B cell (primary cell): ENCODE results near the gene PRR16. TPM values are rescaled to one million over a fixed set of nuclear protein-coding genes. Genes with fewer than 3 reads are reported as not detected.

Source experiments
- ATAC-seq: fragments of 200-7000 bp; cut with Tn5 transposase; one replicate; pipeline ENCODE4 v1.10.0; 2021; ENCODE audit warnings: low read depth, mild to moderate bottlenecking, moderate number of reproducible peaks, moderate library complexity
- CTCF ChIA-PET: fragments of 350-600 bp; sonication (Branson Sonifier 250); formaldehyde crosslinking; loops from one replicate; lab custom pipeline; 2021; ENCODE audit warnings: antibody characterized with exemption, inconsistent platforms; lab: Charles Lee
- POLR2A ChIA-PET: fragments of 350-600 bp; sonication (Branson Sonifier 250); formaldehyde crosslinking; loops from one replicate; lab custom pipeline; 2021; ENCODE audit warnings: antibody characterized with exemption; lab: Charles Lee
- DNase-seq: peaks from one replicate; pipeline ENCODE4 v3.0.0; 2013
- H2AFZ ChIP-seq: 2 replicates; pipeline ENCODE4 v1.6.1; 2012; ENCODE audit warnings: mild to moderate bottlenecking, low read depth, low read length; ENCODE audit not compliant: insufficient read depth, poor library complexity, severe bottlenecking
- H3K27ac ChIP-seq, 2 donors: 1 replicate in 1 of 2; 2 replicates in 1 of 2; pipeline ENCODE4 v1.5.1; 2012 to 2013; ENCODE audit warnings: low read length in 2 of 2, mild to moderate bottlenecking in 2 of 2, moderate library complexity in 1 of 2
- H3K27me3 ChIP-seq, 4 experiments: fragments of 200-600 bp in 1 of 4; sonication (generic) in 1 of 4; replicated peaks in 1 of 4; 1 replicate in 2 of 4; 2 replicates in 2 of 4; pipeline versions ENCODE4 v1.6.1 to v1.7.0; 2013 to 2016; ENCODE audit warnings: low read length in 3 of 4, mild to moderate bottlenecking in 2 of 4, mixed read lengths in 1 of 4, moderate library complexity in 1 of 4; ENCODE audit not compliant: insufficient read depth in 4 of 4, control insufficient read depth in 3 of 4; ENCODE audit errors: control extremely low read depth in 1 of 4
- H3K36me3 ChIP-seq, 2 experiments: replicated peaks in 1 of 2; 1 replicate in 1 of 2; 2 replicates in 1 of 2; pipeline versions ENCODE4 v1.6.1 to v1.7.1; 2013; ENCODE audit warnings: low read length in 1 of 2; ENCODE audit not compliant: insufficient read depth in 2 of 2, control insufficient read depth in 1 of 2; ENCODE audit errors: control extremely low read depth in 1 of 2, extremely low read depth in 1 of 2
- H3K4me1 ChIP-seq, 2 donors: fragments of 200-600 bp in 1 of 2; sonication (generic) in 1 of 2; 1 replicate in 1 of 2; 2 replicates in 1 of 2; pipeline versions ENCODE4 v1.5.1 to v1.6.1; 2013 to 2017; ENCODE audit warnings: low read length in 2 of 2; ENCODE audit not compliant: control insufficient read depth in 2 of 2, insufficient read depth in 2 of 2
- H3K4me2 ChIP-seq: replicated peaks from 2 replicates; pipeline ENCODE3; 2012; ENCODE audit warnings: mild to moderate bottlenecking, low read depth, low read length; ENCODE audit not compliant: poor library complexity, severe bottlenecking
- H3K4me3 ChIP-seq, 5 experiments: fragments of 200-600 bp in 1 of 5; sonication (generic) in 1 of 5; 1 replicate in 3 of 5; 2 replicates in 2 of 5; pipeline versions ENCODE4 v1.5.1 to v1.7.0; 2011 to 2016; ENCODE audit warnings: low read length in 4 of 5, mild to moderate bottlenecking in 4 of 5, low read depth in 2 of 5, control low read depth in 1 of 5, moderate library complexity in 1 of 5; ENCODE audit not compliant: insufficient read depth in 1 of 5; ENCODE audit errors: control extremely low read depth in 1 of 5, extremely low read depth in 1 of 5
- H3K79me2 ChIP-seq: fragments of 200-600 bp; sonication (generic); one replicate; pipeline ENCODE4 v1.6.0; 2016; ENCODE audit warnings: low read length; ENCODE audit not compliant: control insufficient read depth, insufficient read depth
- H3K9ac ChIP-seq: fragments of 200-600 bp; sonication (generic); 2 replicates; pipeline ENCODE4 v1.6.1; 2017; ENCODE audit warnings: mild to moderate bottlenecking, low read length, moderate library complexity
- H3K9me3 ChIP-seq, 3 donors: one replicate each; pipeline versions ENCODE4 v1.6.1 to v1.7.1; 2013; ENCODE audit warnings: low read length in 2 of 3; ENCODE audit not compliant: control insufficient read depth in 2 of 3, insufficient read depth in 1 of 3; ENCODE audit errors: control extremely low read depth in 1 of 3
- H4K20me1 ChIP-seq: 2 replicates; pipeline ENCODE4 v1.6.0; 2012; ENCODE audit warnings: mild to moderate bottlenecking, low read length; ENCODE audit not compliant: insufficient read depth, control insufficient read depth, poor library complexity, severe bottlenecking
- H3K27ac Mint-ChIP-seq: one replicate; pipeline ENCODE4 v1.8.0; 2021; ENCODE audit warnings: mixed read lengths
- H3K27me3 Mint-ChIP-seq: one replicate; pipeline ENCODE4 v1.8.0; 2021; ENCODE audit warnings: mixed read lengths
- H3K4me1 Mint-ChIP-seq: one replicate; pipeline ENCODE4 v1.8.0; 2021; ENCODE audit warnings: mixed read lengths
- H3K4me3 Mint-ChIP-seq: one replicate; pipeline ENCODE4 v1.8.0; 2021; ENCODE audit warnings: mixed read lengths
- H3K9me3 Mint-ChIP-seq: one replicate; pipeline ENCODE4 v1.8.0; 2022; ENCODE audit warnings: mixed read lengths; ENCODE audit not compliant: insufficient read depth
- CTCF ChIP-seq: fragments of 200-600 bp; IDR thresholded peaks from one replicate; pipeline ENCODE4 v1.8.0; 2022; ENCODE audit warnings: antibody characterized with exemption, mild to moderate bottlenecking
- EZH2 ChIP-seq: IDR thresholded peaks from 2 replicates; pipeline ENCODE4 v1.6.1; 2012; ENCODE audit warnings: borderline replicate concordance, low read depth, mild to moderate bottlenecking, moderate library complexity, low read length; ENCODE audit not compliant: insufficient read depth, poor library complexity, severe bottlenecking
- WGBS: methylation state at CpG from one replicate; pipeline ENCODE4 v1.1.5; 2013; ENCODE audit warnings: missing lambda C conversion rate; ENCODE audit not compliant: insufficient coverage; 5-methylcytosine and 5-hydroxymethylcytosine counted together
- intact Hi-C: fragments of 100-400 bp; cut with micrococcal nuclease; formaldehyde crosslinking; loops from one replicate; pipeline ENCODE4 v1.10.0; 2022
- polyA plus RNA-seq: library from polyadenylated mRNA; depleted of rRNA; stranded (reverse); fragments of >200 nt; gene quantifications from 2 replicates; pipeline ENCODE4 v1.2.3, GENCODE V29; 2012
- total RNA-seq, 2 donors: library from RNA; stranded (reverse); fragments of 120-200 nt in 1 of 2; gene quantifications; 1 replicate in 1 of 2; 2 replicates in 1 of 2; pipeline versions ENCODE4 v1.2.3 to v1.2.4, GENCODE V29; 2013 to 2022

PRR16 gene
- total and polyA plus RNA-seq, 2 donors (not counting 1 experiment from before 2014, with no cell fraction given) = 0.16 TPM; not detected in 1

DNA sequence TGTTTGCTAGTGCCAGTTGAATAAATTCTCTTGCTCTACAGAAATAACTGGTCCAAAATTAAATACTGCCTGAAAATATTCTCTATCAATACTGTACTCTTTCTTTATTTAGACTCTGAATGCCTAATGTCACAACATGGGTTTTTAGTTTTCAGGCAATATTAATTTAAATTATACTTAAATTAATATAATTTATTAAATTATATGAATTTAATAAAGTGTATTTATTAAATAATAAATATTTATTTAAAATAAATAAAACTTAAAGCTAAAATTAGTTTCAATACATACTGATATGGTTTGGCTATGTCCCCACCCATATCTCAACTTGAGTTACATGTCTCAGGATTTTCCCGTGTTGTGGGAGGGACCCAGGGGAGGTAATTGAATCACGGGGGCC, 146.0 kb downstream of the PRR16 start:
- H4K20me1 ChIP-seq = no peaks in the 10 kb centered on the region
- H3K27me3 Mint-ChIP-seq = no peaks in the 10 kb centered on the region
- no peaks in the 10 kb centered on the region for H3K36me3 ChIP-seq
- intact Hi-C loops = no loop called here
- no peaks in the 10 kb centered on the region for H3K4me1 ChIP-seq
- no peak for TF ChIP-seq CTCF
- no peak for TF ChIP-seq EZH2
- no peak overlapping the region for H3K27ac Mint-ChIP-seq
- no peak overlapping the region for H3K4me2 ChIP-seq
- H3K9me3 Mint-ChIP-seq = no peaks in the 10 kb centered on the region
- H3K4me3 ChIP-seq = no peak overlapping the region
- ChIA-PET POLR2A (no interaction called here), CTCF (no interaction called here)
- H3K9ac ChIP-seq = no peak overlapping the region
- no peak for ATAC-seq
- no peaks in the 10 kb centered on the region for H3K27me3 ChIP-seq
- H3K79me2 ChIP-seq = no peaks in the 10 kb centered on the region
- no peak overlapping the region for H3K27ac ChIP-seq
- no CpG with 5 or more reads among the region's 2 CpGs for WGBS
- no peak overlapping the region for H3K4me3 Mint-ChIP-seq
- DNase-seq = no peak
- no peak overlapping the region for H2AFZ ChIP-seq
- H3K9me3 ChIP-seq = peaks cover 0 to 10% (median 0%) of the 10 kb centered on the region in 3 donors
- H3K4me1 Mint-ChIP-seq = no peaks in the 10 kb centered on the region

DNA sequence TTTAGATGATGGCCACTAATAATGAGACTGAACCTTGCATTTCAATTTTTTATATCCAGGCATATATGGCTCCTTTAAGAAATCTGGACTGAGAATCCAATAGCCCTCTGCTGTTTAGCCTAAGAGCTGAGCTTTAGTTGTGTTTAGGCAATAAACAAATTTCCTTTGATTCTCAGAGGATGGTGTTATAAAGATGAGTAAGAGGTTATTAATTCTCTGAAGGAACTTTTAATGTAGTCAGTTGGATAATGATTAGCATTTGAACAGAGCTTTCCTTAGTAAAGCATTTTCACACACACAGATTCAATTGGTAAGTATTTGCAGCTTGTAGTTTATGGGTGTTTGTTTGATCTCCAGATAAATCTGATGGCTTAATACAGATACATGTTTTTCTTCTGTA, 149.6 kb downstream of the PRR16 start:
- Histone ChIP-seq H2AFZ (no peak overlapping the region), H4K20me1 (no peaks in the 10 kb centered on the region), H3K27ac (no peak overlapping the region), H3K27me3 (no peaks in the 10 kb centered on the region), H3K4me1 (no peaks in the 10 kb centered on the region), H3K36me3 (no peaks in the 10 kb centered on the region), H3K79me2 (no peaks in the 10 kb centered on the region), H3K4me3 (no peak overlapping the region), H3K4me2 (no peak overlapping the region), H3K9me3 (peaks cover 0 to 7% (median 0%) of the 10 kb centered on the region in 3 donors), H3K9ac (no peak overlapping the region)
- CTCF ChIA-PET = no interaction called here
- Mint-ChIP-seq H3K4me1 (no peaks in the 10 kb centered on the region), H3K27ac (no peak overlapping the region), H3K9me3 (no peaks in the 10 kb centered on the region), H3K27me3 (no peaks in the 10 kb centered on the region), H3K4me3 (no peak overlapping the region)
- POLR2A ChIA-PET = no interaction called here
- no peak for TF ChIP-seq EZH2
- TF ChIP-seq CTCF = no peak
- DNase-seq (no peak), ATAC-seq (no peak)
- intact Hi-C loops = no loop called here
